GF-D8 (cell line): ENCODE results near the gene COQ2.
"Not testable (repeated sequence)": the region's sequence is repeated elsewhere in the genome, so short reads cannot be mapped to it uniquely, and the experiment has no call there.

Source experiments
- DNase-seq: peaks from one replicate; lab custom pipeline; 2025; lab: John Stamatoyannopoulos, UW

Gene COQ2

DNA sequence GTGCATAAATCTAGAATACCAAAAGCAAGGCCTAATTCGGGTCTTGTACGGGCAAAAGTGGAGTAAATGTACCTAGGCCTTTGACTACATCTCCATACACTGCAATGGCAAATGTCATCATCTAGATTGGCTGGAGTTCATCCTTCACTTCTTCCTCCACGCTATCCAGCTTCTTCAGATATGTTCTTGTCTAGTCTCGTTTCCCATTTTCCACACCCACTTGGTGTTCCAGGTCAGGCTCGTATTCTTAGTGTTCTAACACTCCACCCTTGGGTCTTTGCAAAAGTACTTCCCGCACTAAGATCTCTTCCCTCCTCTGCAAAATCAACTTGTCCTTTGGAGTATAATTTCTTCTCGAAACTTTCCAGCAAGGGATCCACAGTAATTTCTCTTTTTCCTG lies 1.4 kb downstream of the COQ2 start:
- no peak for DNase-seq

DNA sequence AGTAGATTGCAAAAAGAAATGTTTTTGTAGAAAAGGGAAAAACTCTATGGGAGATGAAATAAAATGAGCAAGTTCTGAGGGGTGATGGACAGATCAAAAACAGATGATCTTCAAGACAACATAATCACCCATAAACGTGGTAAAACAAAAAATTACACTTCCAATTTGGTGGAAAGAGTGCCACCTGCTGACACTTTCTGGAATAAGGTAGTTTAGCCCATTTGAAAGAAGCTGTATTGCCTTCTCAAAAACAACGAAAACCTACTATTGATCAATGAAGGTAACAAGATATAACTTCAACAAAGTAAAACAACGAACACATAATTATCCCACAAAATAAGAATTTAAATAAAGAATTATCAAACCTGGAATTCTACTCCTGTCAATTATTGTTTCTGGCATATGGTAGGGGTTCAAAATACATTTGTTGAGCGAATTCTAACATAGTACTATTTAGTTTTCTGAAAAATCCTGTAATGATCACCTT lies 2.5 kb downstream of the COQ2 start:
- DNase-seq, result peak; percentile 6

DNA sequence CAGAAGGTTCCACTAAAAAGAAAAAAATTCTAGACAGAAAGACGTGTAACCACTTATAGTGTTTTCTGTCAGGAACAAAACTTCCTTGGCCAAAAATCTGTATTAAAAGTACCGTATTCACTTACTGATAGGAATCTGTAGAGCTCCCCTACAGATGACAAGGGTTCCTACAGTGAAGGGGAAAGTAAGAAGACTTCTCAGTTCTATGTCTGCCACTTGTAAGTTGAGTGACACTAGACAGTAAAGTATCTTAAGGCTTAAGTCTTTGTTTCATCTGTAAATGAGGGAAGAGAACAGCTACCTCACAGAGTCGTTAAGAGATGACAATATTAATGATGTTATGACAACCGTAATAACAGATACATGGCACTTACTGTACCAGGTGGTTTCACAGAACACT lies 3.3 kb downstream of the COQ2 start:
- no peak for DNase-seq

DNA sequence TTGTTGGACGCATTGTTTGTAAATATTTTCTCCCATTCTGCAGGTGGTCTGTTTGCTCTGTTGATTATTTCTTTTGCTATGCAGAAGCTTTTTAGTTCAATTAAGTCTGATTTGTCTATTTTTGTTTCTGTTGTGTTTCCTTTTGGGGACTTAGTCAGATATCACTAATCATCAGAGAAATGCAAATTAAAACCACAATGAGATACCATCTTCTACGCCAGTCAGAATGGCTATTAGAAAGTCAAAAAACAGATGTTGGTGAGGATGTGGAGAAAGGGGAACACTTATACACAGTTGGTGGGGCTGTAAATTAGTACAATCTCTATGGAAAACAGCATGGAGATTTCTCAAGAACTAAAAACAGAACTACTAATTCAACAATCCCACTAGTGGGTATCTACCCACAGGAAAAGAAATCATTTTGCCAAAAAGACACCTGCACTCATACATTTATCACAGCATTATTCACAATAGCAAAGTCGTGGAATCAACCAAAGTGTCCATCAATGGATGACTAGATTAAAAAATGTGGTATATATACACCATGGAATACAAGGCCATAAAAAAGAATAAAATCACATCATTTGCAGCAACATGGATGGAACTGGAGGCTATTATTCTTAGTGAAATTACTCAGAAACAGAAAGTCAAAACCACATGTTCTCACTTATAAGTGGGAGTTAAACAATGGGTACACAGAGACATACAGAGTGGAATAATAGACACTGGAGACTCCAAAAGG lies 8.1 kb downstream of the COQ2 start:
- no peak for DNase-seq

DNA sequence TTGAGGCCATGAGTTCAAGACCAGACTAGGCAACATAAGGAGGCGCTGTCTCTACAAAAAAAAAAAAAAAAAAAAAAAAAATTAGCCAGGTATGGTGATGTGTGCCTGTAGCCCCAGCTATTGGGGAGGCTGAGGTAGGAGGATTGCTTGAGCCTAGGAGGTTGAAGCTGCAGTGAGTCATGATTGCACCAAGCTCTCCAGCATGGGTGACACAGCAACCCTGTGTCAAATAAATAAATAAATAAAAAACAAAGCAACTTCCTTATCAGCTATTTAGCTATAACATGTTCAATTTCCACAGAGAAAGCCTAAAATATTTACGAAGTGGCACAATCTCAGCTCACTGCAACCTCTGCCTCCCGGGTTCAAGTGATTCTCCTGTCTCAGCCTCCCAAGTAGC lies 10.7 kb downstream of the COQ2 start:
- DNase-seq, result not testable (repeated sequence)

DNA sequence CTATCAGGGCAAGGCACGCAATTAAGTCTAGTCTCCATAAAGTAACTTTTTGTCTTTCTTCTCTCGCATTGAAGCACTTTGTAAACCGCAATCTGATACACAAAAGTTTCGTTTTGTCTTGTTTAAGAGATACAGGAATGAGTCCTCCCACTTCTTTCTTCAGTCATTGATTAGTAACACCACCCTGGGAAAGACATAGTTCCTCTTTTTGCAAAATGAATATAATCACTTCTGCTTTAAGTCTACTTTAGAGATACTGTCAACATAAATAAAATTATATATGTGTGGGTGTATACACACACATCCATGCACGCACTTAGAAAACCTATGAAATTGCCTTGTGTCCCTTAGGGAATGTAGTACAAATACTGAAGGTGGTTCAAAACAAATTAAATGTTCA lies 11.7 kb downstream of the COQ2 start:
- no peak for DNase-seq

DNA sequence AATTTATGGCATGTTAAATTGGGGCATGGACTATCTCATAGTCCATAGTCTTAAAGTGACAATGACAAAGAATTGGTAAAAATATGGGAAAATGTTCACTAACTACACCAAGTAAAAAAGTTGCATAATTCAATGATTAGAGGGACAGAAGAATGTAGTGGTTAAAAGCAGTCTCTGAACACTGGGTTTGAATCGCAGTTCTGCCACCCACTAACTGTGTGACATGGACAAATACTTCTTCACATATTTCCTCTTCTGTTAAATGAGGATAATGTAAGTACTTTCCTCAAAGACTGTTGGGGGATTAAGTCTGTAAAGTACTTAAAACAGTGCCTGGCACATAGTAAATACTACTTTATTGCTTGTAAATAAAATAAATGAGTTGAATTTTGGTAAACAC lies 15.3 kb downstream of the COQ2 start:
- no peak for DNase-seq

DNA sequence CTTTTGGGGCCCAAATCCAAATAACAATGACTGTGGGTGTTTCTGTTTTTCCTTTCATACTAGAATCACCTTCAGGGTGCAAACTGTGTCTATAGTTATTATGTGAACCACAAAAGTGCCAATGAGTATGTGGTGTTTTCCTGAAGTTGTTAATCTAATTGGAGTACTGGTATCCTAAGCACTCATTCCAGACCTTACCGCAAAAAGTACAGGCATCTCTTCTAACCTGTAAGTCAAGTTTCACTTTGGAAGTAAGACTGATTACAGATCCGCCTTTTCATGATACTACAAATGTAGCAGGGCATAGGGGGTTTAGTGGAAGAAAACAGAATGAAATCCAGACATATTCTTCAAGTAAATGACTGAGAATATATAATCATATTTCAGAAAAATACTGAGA lies 16.1 kb downstream of the COQ2 start:
- no peak for DNase-seq

DNA sequence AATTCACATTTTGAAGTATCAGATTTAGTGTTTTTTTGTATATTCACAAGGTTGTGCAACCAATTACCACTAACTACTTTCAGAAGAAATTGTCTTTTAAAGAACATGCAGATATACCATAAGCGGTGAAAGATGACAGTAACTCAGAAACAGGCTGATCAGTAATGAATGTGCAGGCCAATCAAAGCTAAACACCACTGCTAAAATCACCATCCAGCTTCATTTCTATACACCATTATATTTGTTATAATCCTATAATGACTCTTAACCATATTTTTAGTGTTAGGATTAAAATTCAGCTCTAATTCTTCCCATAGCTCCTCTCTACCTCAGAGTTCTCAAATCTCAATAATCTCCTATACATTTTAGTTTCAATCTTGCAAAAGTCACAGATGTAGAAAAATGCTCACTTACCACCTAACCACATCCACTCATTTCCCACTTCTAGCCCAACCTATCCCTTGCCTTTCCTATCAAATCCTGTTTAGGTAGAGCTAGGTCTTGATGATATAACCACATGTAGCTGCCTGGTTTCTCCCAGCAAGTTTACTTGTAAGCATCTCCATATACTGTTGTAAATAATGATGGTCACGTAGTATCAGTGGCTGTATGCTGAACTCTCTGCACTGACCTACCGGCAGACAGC lies 16.6 kb downstream of the COQ2 start:
- DNase-seq, result no peak

DNA sequence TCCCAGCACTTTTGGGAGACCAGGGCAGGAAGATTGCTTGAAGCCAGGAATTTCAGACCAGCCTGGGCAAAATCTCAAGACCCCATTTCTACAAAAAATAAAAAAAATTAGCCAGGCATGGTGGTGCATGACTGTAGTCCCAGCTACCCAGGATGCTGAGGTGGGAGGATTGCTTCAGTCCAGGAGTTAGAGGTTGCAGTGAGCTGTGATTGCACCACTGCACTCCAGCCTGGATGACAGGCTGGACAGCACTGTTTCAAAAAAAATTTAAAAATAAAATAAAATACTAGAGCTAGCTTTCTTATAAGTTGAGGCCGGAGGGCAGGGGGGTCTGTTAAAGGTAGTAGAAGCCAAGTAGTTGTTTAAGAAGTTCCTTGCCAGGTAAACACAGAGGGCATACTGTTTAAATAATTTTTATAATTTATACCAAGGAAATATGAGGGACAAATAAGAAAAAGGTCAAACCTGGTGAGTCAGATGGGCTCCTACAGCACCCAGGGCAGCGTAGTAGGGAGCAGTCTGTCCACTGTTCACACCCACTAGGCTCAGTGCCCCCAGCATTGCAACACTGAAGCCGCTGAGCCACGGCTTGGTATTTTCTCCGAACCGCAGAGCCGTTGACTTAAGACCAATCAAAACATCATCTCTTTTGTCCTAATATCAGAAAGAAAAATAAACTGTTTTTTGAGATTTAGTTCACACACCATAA lies 17.3 kb downstream of the COQ2 start:
- no peak for DNase-seq

DNA sequence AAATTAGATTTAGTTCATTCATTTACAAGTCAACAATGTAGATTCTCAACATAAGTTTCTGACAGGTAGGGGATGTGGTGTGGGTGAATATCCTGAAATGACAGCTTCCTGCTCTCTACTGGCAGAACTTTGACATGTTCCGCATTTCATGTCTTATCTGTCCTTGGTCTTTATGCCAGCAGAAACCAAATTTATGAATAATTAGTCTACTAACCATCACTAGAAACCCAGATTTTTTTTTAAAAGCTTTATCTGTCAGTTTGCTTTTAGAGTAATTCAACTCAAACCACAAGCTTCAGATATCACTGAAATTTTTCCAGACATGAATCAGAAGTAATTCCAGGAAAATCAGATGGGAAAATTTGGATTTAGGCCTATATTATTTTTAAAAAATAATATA lies 17.9 kb downstream of the COQ2 start:
- no peak for DNase-seq

DNA sequence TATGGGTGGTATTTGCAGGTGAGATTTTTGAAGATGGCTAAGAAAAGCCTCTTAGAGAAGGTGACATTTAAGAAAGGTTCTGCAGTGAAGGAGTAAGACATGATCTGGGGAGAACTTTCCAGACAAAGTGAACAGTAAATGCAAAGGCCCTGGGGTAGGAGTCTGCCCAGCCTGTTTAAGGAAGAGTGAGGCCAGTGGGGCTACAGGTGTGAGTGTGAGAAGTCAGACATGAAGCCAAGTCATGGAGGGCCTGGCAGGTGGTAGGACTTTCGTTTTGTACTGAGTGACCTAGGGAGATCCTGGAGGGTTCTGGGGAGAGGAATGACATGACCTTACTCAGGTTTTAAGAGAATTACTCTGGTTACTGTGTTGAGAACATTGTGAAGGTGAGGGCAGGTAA lies 21.5 kb downstream of the COQ2 start:
- no peak for DNase-seq

DNA sequence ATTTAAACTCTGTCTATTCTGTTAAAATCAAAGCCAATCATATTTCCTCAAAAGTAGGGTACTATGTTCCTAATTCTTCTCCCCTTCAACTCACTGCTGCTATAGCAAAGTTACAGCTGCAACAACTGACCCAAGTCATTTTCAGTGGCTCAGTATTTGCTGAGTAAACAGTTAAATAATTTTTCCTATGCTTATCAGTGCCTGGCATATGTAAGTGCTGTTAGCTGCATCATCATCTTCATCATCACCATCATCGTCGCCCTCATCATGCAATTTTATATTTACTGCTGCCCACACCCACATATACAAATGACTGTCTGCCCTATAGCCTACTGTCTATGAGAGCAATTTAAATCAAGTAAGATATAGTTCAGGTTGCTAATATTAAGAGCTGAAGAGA lies 21.9 kb downstream of the COQ2 start:
- DNase-seq, result no peak

DNA sequence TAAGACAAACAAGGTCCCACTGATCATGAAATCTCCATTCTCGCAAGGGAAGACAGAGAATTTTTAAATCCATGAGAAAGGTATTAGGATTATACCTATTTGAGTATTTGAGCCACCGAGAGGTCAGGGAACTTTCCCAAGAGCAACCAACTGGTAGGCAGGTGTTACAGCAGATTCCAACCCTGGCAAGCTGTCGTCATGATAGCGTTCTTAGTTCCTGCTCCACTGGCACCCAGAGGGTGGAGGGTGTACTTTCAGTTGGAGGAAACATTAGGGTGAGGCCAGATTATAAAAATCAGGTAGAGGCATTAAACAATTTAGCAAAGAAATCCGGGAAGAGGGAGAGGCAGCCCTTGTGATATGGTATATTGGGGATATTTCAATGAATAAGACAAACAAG lies 23.3 kb downstream of the COQ2 start:
- no peak for DNase-seq

DNA sequence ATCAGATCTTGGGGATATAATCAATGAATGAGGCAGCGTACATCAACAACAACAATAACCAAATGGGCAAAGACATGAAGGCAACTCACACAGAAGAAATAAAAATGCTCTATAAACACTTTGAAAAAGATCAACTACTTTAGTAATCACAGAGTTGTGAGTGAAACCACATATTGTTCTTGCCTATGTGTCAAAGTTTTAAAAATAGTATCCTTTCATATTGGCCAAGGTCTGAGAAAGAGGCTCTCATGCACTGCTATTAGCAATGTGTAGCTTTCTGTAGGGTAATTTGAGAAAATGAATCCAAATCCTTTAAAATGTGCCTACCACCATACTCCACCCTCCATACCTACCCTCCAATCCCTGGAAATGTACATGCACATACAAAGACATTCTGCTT lies 25.0 kb downstream of the COQ2 start:
- DNase-seq, result no peak

DNA sequence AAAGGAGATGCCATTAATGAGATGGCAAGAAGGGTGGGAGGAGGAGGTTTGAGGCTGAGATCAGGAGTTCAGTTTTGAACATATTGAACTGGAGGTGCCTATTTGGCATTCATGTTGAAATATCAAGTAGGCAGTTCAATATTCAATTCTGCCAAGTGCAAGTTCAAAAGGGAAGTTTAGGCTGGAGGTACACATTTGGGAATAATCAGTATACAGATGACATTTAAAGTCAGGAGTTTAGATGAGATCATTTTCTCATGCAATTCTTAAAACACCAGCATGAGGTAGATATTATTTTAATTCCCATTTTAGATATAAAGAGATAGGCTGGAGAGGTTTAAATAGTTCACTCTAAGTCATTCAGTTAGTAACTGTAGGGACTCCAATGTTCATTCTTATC lies 26.1 kb downstream of the COQ2 start:
- no peak for DNase-seq

DNA sequence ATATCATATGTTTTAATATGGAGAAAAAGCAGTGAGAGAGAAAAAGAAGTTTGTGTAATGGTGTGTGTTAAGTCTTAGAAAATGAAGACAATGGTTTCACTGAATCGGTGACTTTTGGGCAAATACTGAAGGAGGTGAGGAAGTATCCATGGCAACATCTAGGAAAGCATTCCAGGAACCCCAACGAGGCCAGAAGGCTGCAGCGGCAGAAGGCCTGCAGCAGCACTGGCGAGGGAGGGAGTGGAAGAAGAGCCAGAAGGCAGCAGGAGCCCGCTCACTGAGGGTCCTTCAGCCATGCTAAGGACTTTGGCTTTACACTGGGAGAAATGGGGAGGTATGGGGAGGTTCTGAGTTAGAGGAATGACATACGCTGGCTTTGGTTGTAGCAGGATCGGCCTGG lies 26.8 kb downstream of the COQ2 start:
- no peak for DNase-seq

DNA sequence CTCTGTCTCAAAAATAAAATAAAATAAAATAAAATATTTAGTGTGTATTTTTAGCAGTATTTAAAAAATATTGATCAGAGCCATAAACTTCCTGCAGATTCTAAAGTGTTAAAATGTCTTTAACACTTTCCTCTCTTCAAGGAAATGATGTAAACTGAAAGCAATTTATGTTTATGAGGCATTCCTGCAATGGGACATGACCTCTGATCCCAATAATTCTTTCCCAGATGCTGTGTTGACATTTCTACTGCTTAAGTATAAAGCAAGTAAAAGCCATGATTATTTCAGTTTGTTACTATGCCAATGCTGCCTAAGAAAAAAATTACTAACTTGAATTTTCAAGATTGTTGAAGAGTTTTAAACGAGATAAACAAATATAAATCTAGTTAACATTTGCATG lies 29.0 kb downstream of the COQ2 start:
- DNase-seq, result no peak

DNA sequence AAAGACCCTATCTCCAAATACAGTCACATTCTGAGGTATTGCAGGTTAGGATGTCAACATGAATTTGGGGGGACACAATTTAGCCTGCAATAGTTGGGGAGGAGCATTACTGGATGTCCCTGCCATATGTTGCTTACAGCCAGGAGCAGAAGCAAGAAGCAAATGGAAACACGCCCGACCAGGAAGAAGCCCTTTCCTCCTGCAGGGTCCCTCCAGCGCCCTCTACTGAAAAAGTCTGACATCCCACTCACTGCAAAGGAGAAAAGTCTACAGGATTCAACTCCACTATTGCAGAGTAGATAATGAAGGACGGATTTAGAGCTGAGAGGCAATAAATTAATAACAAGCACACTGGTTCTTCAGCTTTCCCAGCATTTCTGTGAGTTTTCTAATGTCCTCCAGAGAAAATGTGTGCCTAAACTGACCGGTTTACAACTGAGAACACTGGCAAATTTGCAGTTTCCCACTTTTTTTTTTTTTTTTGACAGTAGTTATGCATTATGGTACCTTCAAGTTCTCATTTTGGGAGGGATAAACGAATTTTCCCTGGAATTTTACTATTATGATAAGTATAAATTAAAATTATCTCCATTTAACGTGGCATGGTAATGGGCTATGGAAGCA lies 31.7 kb downstream of the COQ2 start:
- peak; percentile 70 for DNase-seq

DNA sequence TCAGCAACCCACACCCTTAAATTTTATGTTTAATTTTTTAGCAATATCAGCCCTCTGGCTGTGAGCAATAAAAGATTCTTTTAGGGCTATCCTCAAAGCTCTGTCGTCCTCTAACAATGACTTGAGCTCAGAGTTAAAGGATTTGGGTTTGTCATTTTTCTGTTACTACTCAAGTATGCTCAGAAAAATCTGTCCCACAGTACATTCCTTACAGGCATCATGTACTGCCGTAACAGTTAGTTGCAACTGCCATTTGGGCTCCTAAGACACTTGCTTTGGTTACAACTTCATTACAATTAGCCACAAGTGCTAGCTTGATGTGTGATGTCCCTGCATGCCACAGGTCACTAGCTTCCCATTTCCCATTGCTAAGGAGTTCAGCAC lies 33.2 kb downstream of the COQ2 start:
- DNase-seq, result no peak

DNA sequence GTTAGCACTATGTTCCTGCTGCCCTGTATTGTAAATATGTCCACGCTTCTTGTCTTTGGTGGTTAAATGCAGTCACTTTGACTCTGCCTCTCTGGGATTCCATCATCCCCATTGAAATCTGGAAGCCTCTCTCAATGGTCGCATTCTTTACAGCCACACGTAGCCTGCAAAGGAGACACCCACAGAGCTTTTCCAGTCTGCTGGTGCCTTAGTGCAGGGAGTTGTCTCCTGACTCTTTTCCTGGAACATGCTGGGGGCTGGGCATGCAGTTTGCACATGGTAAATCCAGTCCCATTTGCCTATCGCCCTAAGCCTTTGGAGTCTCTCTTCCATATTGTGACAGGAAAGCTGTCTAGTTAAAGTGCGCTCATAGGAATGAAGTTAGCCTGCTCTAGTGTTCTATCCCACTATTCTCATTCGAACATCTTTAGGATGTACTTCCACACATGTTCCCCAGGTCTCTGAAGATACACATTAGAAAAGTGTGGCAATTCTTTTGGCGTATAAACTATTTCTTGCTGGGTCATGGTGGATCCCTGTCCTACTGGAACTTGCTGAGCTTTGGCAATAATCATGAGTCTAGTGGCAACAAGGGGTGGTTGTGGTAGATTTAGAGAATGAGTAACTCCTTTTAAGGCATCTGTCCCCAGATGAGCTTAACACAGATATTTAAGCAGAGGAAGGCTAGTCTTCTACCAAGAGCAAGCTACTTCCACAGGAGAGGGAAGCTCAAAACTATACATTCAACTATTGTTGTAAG lies 33.7 kb downstream of the COQ2 start:
- DNase-seq, result no peak

DNA sequence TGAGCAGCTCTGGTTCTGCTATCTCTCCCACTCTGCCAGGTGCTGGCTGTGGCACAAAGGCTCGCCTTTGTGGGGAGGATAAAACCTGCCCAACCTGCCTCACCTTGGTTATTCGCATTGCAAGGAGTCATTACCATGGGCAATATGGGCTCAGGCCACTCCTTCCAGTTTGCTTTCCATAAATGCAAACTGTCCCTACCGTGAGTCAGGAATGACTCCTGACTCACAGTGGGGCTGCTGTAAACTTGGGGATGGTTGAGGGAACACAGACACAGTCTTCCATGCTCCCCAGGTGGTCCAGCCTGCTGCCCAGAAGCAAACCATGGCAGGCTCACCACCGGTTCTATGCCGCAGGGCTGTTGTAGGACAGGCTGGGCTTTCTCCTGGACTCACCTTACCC lies 36.1 kb downstream of the COQ2 start:
- no peak for DNase-seq
